HEK293T (cell line): ENCODE measurements around the gene AK5.

Experiments used
- CTCF ChIA-PET: fragments of 350-600 bp; formaldehyde crosslinking; extraction: SDS; loops from one replicate; lab custom pipeline; 2021; ENCODE audit warnings: antibody characterized with exemption, inconsistent platforms; lab: Yijun Ruan, JAX
- POLR2A ChIA-PET: fragments of 350-600 bp; formaldehyde crosslinking; extraction: SDS; loops from one replicate; lab custom pipeline; 2020; ENCODE audit warnings: antibody characterized with exemption, inconsistent platforms; lab: Yijun Ruan, JAX
- DNase-seq: peaks from one replicate; pipeline ENCODE4 v3.0.0; 2012; ENCODE audit warnings: mixed read lengths; ENCODE audit errors: extremely low spot score
- ARNT ChIP-seq: fragments of 450-650 bp; IDR thresholded peaks from 2 replicates; pipeline ENCODE4 v1.6.1; 2017; ENCODE audit warnings: mild to moderate bottlenecking
- BHLHE40 ChIP-seq: fragments of 450-650 bp; IDR thresholded peaks from 2 replicates; pipeline ENCODE4 v1.6.1; 2016; ENCODE audit warnings: mild to moderate bottlenecking, moderate library complexity, borderline replicate concordance
- CTBP1 ChIP-seq: fragments of 450-650 bp; IDR thresholded peaks from 2 replicates; pipeline ENCODE4 v1.6.1; 2016; ENCODE audit warnings: borderline replicate concordance
- ELF4 ChIP-seq: fragments of 450-650 bp; IDR thresholded peaks from 2 replicates; pipeline ENCODE4 v1.6.1; 2017; ENCODE audit warnings: antibody characterized with exemption
- FOXA1 ChIP-seq: fragments of 450-650 bp; IDR thresholded peaks from 2 replicates; pipeline ENCODE4 v1.6.1; 2016; ENCODE audit warnings: mild to moderate bottlenecking
- FOXK2 ChIP-seq: fragments of 450-650 bp; IDR thresholded peaks from 2 replicates; pipeline ENCODE4 v1.6.1; 2016; ENCODE audit warnings: mild to moderate bottlenecking
- FOXM1 ChIP-seq: fragments of 450-650 bp; IDR thresholded peaks from 2 replicates; pipeline ENCODE4 v1.6.1; 2017; ENCODE audit warnings: mild to moderate bottlenecking, borderline replicate concordance
- HDGF ChIP-seq: fragments of 450-650 bp; IDR thresholded peaks from 2 replicates; pipeline ENCODE4 v1.6.1; 2017; ENCODE audit warnings: antibody characterized with exemption, borderline replicate concordance
- L3MBTL2 ChIP-seq: fragments of 450-650 bp; conservative IDR thresholded peaks from 2 replicates; pipeline ENCODE4 v1.6.1; 2016; ENCODE audit warnings: mild to moderate bottlenecking
- LEF1 ChIP-seq: fragments of 450-650 bp; IDR thresholded peaks from 2 replicates; pipeline ENCODE4 v1.6.1; 2017; ENCODE audit warnings: mild to moderate bottlenecking, borderline replicate concordance
- NFRKB ChIP-seq: fragments of 450-650 bp; IDR thresholded peaks from 2 replicates; pipeline ENCODE4 v1.6.1; 2016; ENCODE audit warnings: mild to moderate bottlenecking, moderate library complexity
- PKNOX1 ChIP-seq: fragments of 450-650 bp; IDR thresholded peaks from 2 replicates; pipeline ENCODE4 v1.6.1; 2016
- SP1 ChIP-seq: fragments of 450-650 bp; IDR thresholded peaks from 2 replicates; pipeline ENCODE4 v1.6.1; 2017
- SUZ12 ChIP-seq: fragments of 450-650 bp; IDR thresholded peaks from 2 replicates; pipeline ENCODE4 v1.6.1; 2016; ENCODE audit warnings: mild to moderate bottlenecking
- TARDBP ChIP-seq: fragments of 450-650 bp; IDR thresholded peaks from 2 replicates; pipeline ENCODE4 v1.6.1; 2016
- ZNF384 ChIP-seq: fragments of 450-650 bp; IDR thresholded peaks from 2 replicates; pipeline ENCODE4 v1.6.1; 2016

The AK5 gene

DNA sequence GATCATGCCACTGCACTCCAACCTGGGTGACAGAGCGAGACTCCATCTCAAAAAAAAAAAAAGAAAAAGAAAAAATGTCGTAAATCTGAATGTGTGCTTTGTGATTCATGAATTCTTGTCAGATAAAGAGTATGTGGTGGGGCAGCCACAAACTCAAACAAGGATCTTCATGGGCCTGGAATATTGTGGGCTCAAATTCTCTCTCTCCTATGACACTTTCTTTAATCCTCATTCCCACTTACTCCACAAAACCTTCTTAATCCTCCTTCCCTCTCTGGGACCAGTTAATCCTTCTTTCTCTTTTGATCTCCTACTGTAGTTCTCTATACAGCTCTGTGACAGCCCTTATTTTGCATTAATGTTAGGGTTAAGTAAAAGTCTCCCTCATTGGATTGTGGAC is 112.3 kb downstream of the AK5 start:
- TF ChIP-seq LEF1, result no peak
- no peak for TF ChIP-seq NFRKB
- no peak for TF ChIP-seq FOXM1
- no peak for TF ChIP-seq FOXK2
- no peak for TF ChIP-seq CTBP1
- no peak for TF ChIP-seq L3MBTL2
- no peak for TF ChIP-seq ARNT
- TF ChIP-seq HDGF, result no peak
- TF ChIP-seq ELF4, result no peak
- no peak for TF ChIP-seq BHLHE40
- TF ChIP-seq SUZ12, result no peak
- TF ChIP-seq TARDBP, result no peak
- TF ChIP-seq PKNOX1, result no peak
- no peak for TF ChIP-seq FOXA1
- TF ChIP-seq ZNF384, result no peak
- POLR2A ChIA-PET, result no interaction called here
- no peak for DNase-seq
- CTCF ChIA-PET, result no interaction called here

DNA sequence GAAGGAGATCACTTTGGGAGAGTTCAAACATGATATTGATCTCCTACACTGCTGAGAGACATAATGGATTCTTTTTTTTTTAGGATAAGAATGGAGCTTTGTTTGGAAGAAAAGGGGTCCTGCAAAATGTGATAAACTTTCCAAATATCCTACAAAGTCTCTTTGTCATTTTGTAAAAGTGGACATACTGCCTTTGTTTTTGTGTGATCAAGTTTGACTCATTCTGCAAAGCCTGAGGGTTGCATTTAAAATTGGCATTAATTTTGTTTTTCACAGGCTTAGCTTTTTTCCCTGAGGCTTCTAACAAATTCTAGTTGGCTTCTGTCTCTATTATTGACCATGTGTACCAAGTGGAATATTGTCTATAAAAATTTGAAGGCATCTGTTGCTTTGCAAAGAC is 113.2 kb downstream of the AK5 start:
- ChIA-PET POLR2A (no interaction called here), CTCF (interaction anchor here (0.5 kb wide), 1 partner anchor 12 kb away, joined by 3 read pairs; no protein-coding TSS in a partner anchor)
- TF ChIP-seq ZNF384 (no peak), FOXA1 (no peak), BHLHE40 (no peak), HDGF (no peak), SUZ12 (no peak), FOXK2 (no peak), FOXM1 (no peak), ELF4 (no peak), TARDBP (no peak), L3MBTL2 (no peak), CTBP1 (no peak), ARNT (no peak), LEF1 (no peak), NFRKB (no peak), PKNOX1 (no peak), SP1 (no peak)
- DNase-seq, result no peak

DNA sequence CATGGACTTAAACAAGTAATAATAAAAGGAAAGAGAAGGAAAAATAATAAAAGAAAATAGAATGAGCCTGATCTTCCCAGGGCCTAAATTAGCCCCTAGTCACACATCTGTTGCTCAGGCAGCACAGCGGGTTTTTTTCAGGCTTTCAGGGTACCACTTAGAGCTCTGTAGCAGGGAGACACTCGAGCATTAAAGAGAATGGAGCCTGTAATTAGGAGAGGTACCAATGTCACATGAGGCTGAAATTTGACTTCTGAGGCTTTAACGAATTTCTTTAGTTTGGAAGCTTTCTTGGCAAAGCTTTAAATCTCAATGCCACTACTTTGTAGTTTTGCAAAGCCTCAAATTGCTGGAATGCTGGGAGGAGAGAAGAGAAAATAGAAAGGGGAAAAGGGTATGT is 116.3 kb downstream of the AK5 start:
- POLR2A ChIA-PET, result no interaction called here
- DNase-seq, result no peak
- TF ChIP-seq FOXK2 (no peak), ARNT (no peak), SP1 (no peak), NFRKB (no peak), BHLHE40 (no peak), ZNF384 (no peak), PKNOX1 (no peak), TARDBP (no peak), FOXA1 (no peak), LEF1 (no peak), HDGF (no peak), CTBP1 (no peak)
- CTCF ChIA-PET, result no interaction called here

GRCh38 chr1:77399250-77400086 is 117.6 kb downstream of the AK5 start:
- ChIA-PET CTCF (interaction anchor here (0.6 kb wide), 2 partner anchors 10 to 219 kb away, joined by 3 to 4 read pairs; no protein-coding TSS in a partner anchor), POLR2A (no interaction called here)
- DNase-seq, result no peak
- TF ChIP-seq FOXK2 (no peak), ARNT (no peak), FOXM1 (no peak), SUZ12 (no peak), ELF4 (no peak), TARDBP (no peak), HDGF (no peak), ZNF384 (no peak), LEF1 (no peak), NFRKB (no peak), PKNOX1 (no peak), FOXA1 (no peak), L3MBTL2 (no peak), BHLHE40 (no peak), CTBP1 (no peak), SP1 (no peak)

DNA sequence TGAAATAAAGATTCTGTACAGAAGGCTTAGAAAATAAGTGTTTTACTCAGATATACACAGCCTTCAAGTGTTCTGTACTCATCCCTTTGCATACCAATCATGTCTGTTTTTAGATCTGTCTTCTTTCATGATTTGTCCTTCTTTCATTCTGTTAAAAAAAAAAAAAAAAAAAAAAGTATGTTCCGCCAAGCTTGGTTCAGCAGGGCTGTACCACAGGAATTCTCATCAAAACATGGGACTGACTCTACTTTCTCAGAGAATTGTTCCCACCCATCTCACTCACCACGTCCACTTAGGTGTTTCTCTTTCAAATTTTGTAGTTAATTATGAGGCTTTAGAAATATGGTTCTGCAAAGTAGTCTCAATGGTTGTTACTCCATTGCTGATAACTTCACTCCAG is 119.0 kb downstream of the AK5 start:
- TF ChIP-seq L3MBTL2, result no peak
- TF ChIP-seq ELF4, result no peak
- TF ChIP-seq PKNOX1, result no peak
- no peak for TF ChIP-seq BHLHE40
- TF ChIP-seq FOXK2, result no peak
- TF ChIP-seq FOXM1, result no peak
- 0 out of 2 replicates have a peak, but pooled peaks have one; percentile 7 for TF ChIP-seq ZNF384
- ChIA-PET CTCF (no interaction called here), POLR2A (no interaction called here)
- DNase-seq, result no peak
